HFFc6 (cell line): ENCODE measurements around the gene FMNL2. TPM values are rescaled to one million over a fixed set of nuclear protein-coding genes. Genes with fewer than 3 reads are reported as not detected.

Source experiments
- DNase-seq: peaks from one replicate; pipeline ENCODE4 v3.0.0-alpha.2; 2018
- H3K27ac Mint-ChIP-seq: 2 replicates; pipeline ENCODE4 v1.8.0; 2020; ENCODE audit warnings: mild to moderate bottlenecking, mixed read lengths
- H3K27me3 Mint-ChIP-seq: 2 replicates; pipeline ENCODE4 v1.8.0; 2021; ENCODE audit warnings: mild to moderate bottlenecking, moderate library complexity, mixed read lengths; ENCODE audit not compliant: insufficient read depth
- H3K36me3 Mint-ChIP-seq: 2 replicates; pipeline ENCODE4 v1.8.0; 2021; ENCODE audit warnings: low read depth, mixed read lengths
- H3K4me1 Mint-ChIP-seq: 2 replicates; pipeline ENCODE4 v1.8.0; 2020; ENCODE audit warnings: low read depth, mixed read lengths
- H3K4me3 Mint-ChIP-seq: 2 replicates; pipeline ENCODE4 v1.8.0; 2020; ENCODE audit warnings: mild to moderate bottlenecking, moderate library complexity, mixed read lengths
- H3K9me3 Mint-ChIP-seq: 2 replicates; pipeline ENCODE4 v1.8.0; 2020; ENCODE audit warnings: mild to moderate bottlenecking, mixed read lengths
- CTCF ChIP-seq: fragments of 200-600 bp; sonication (generic); IDR thresholded peaks from 2 replicates; pipeline ENCODE4 v1.5.0; 2021; ENCODE audit warnings: antibody characterized with exemption, mild to moderate bottlenecking
- total RNA-seq, 6 experiments: library from RNA; stranded (reverse); fragmentation: NEBNext Ultra II Directional; extraction: Animal tissue kit (Norgen Biotek cat#: 25700); gene quantifications; 2 replicates in 1 of 6; 3 replicates in 5 of 6; pipeline ENCODE4 v1.2.3, GENCODE V29; 2021

FMNL2 gene
- total RNA-seq, 6 experiments from 2014 or later, result 13.7 to 20.9 (median 16.0) TPM

- no peak overlapping the region for H3K4me3 Mint-ChIP-seq
- no peak overlapping the region for H3K27ac Mint-ChIP-seq
- H3K9me3 Mint-ChIP-seq, result no peaks in the 10 kb centered on the region
- no peak for DNase-seq
- TF ChIP-seq CTCF, result no peak
- H3K36me3 Mint-ChIP-seq, result no peaks in the 10 kb centered on the region
- H3K27me3 Mint-ChIP-seq, result no peaks in the 10 kb centered on the region
- peaks cover 78% of the 10 kb centered on the region for H3K4me1 Mint-ChIP-seq
Observed at GRCh38 chr2:152415231-152415642, 80.3 kb downstream of the FMNL2 start.

DNA sequence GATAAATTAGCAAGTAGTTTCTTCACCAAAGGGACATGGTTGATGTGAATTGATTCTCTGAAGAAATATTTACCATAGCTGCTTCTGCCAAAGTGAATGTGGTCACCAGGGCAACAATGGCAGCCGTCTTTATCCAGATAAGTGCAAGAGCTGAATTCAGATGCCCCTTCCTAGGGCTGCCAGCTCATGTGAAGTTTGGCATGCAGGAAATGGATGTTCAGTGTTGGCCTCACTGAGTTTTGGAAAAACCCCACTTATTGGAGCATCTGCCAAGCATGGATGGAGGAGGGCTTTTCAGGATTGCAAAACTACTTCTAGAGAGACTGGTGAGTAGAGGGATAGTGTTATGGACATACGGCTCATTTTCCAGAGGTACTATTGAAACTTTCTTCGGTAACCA, 80.8 kb downstream of the FMNL2 start:
- Mint-ChIP-seq H3K9me3 (no peaks in the 10 kb centered on the region), H3K36me3 (no peaks in the 10 kb centered on the region), H3K27me3 (no peaks in the 10 kb centered on the region), H3K4me3 (no peak overlapping the region), H3K27ac (peak overlapping the region; percentile 29), H3K4me1 (peaks cover 78% of the 10 kb centered on the region)
- DNase-seq, result no peak
- TF ChIP-seq CTCF, result no peak

- Mint-ChIP-seq H3K4me1 (peaks cover 74% of the 10 kb centered on the region), H3K27me3 (no peaks in the 10 kb centered on the region), H3K36me3 (no peaks in the 10 kb centered on the region), H3K4me3 (no peak overlapping the region), H3K9me3 (no peaks in the 10 kb centered on the region), H3K27ac (peak overlapping the region; percentile 62)
- no peak for TF ChIP-seq CTCF
- no peak for DNase-seq
Observed at GRCh38 chr2:152418688-152419087, 83.7 kb downstream of the FMNL2 start.

- H3K4me1 Mint-ChIP-seq, result peaks cover 63% of the 10 kb centered on the region
- H3K9me3 Mint-ChIP-seq, result no peaks in the 10 kb centered on the region
- no peak overlapping the region for H3K4me3 Mint-ChIP-seq
- H3K36me3 Mint-ChIP-seq, result no peaks in the 10 kb centered on the region
- H3K27ac Mint-ChIP-seq, result peak overlapping the region; percentile 88; the same call in 1 of the 2 replicates
- H3K27me3 Mint-ChIP-seq, result no peaks in the 10 kb centered on the region
- TF ChIP-seq CTCF, result no peak; the same call in 1 of the 2 replicates
- no peak for DNase-seq
Observed at GRCh38 chr2:152419944-152420343, 85.0 kb downstream of the FMNL2 start.

DNA sequence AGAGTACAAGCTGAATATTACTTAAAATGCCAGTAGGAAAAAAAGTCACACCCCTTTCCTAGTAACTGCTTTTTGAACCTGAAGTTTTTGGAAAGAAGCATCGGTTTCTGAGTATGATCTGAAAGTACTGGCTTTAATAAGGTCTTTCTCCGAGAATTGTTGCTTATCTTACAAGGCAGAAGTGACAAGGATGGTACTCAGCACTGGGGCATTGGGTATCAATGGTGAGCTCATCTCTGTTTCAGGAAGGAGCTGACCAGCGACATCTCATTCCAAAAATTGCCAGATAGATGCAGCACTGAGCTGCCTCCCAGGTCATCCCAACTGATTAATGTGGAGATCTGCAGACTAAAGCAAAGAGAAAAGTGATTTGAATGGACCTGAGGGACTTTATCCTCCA, 85.4 kb downstream of the FMNL2 start:
- peak overlapping the region; percentile 8; the same call in 1 of the 2 replicates for H3K4me3 Mint-ChIP-seq
- peak overlapping the region; percentile 88 for H3K27ac Mint-ChIP-seq
- DNase-seq, result no peak
- H3K9me3 Mint-ChIP-seq, result no peaks in the 10 kb centered on the region
- no peaks in the 10 kb centered on the region for H3K36me3 Mint-ChIP-seq
- H3K27me3 Mint-ChIP-seq, result no peaks in the 10 kb centered on the region
- H3K4me1 Mint-ChIP-seq, result peaks cover 63% of the 10 kb centered on the region
- TF ChIP-seq CTCF, result no peak

- TF ChIP-seq CTCF, result no peak
- Mint-ChIP-seq H3K27me3 (no peaks in the 10 kb centered on the region), H3K9me3 (no peaks in the 10 kb centered on the region), H3K36me3 (no peaks in the 10 kb centered on the region), H3K27ac (peak overlapping the region; percentile 88), H3K4me3 (peak overlapping the region; percentile 53; the same call in 1 of the 2 replicates), H3K4me1 (peaks cover 63% of the 10 kb centered on the region)
- DNase-seq, result no peak
Observed at GRCh38 chr2:152420936-152421335, 86.0 kb downstream of the FMNL2 start.
